BE2C (cell line): Measurements from ENCODE around the gene CCN6.

Experiments
- DNase-seq: peaks from one replicate; pipeline ENCODE4 v3.0.0-alpha.2; 2020
- H3K27me3 ChIP-seq: fragments of 250-450 bp; sonication (Bioruptor Pico); 2 replicates; pipeline ENCODE4 v1.5.1; 2020; ENCODE audit warnings: mild to moderate bottlenecking
- H3K36me3 ChIP-seq: fragments of 250-450 bp; sonication (Bioruptor Pico); 2 replicates; pipeline ENCODE4 v1.5.1; 2020; ENCODE audit warnings: mild to moderate bottlenecking
- H3K4me1 ChIP-seq: fragments of 250-450 bp; sonication (Bioruptor Pico); 2 replicates; pipeline ENCODE4 v1.5.1; 2020
- H3K4me3 ChIP-seq: 2 replicates; pipeline ENCODE4 v1.5.1; 2011; ENCODE audit warnings: low read depth, low read length
- H3K9me3 ChIP-seq: fragments of 250-450 bp; sonication (Bioruptor Pico); 2 replicates; pipeline ENCODE4 v1.5.1; 2020
- TF ChIP-seq, protein P1 (sequence below): IDR thresholded peaks from 2 replicates; pipeline ENCODE4 v1.5.1; 2012; ENCODE audit warnings: mild to moderate bottlenecking, low read depth, low read length

Gene CCN6

DNA sequence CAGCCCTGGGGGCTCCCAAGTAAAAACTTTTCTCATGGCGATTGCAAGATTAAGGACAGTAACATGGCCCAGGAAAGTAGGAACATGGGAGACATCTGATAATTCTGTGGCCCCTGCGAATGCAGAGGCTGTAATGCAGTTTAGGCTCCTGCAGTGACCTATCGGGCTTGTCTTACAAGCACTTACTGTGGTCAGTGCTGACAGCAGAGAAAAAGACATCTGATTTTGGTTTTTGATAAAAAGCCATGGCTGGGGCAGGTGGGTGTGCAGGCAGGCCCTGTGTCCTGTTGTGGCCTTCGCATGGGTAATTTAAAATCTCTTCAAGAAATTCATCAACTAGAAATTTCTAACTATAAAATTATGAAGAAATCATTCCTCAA lies 19.3 kb upstream of the CCN6 start:
- Histone ChIP-seq H3K4me3 (no peak overlapping the region), H3K36me3 (no peaks in the 10 kb centered on the region), H3K27me3 (no peaks in the 10 kb centered on the region), H3K4me1 (no peaks in the 10 kb centered on the region; the same call in 1 of the 2 replicates), H3K9me3 (no peaks in the 10 kb centered on the region)
- no peak for DNase-seq
- TF ChIP-seq, protein P1, sequence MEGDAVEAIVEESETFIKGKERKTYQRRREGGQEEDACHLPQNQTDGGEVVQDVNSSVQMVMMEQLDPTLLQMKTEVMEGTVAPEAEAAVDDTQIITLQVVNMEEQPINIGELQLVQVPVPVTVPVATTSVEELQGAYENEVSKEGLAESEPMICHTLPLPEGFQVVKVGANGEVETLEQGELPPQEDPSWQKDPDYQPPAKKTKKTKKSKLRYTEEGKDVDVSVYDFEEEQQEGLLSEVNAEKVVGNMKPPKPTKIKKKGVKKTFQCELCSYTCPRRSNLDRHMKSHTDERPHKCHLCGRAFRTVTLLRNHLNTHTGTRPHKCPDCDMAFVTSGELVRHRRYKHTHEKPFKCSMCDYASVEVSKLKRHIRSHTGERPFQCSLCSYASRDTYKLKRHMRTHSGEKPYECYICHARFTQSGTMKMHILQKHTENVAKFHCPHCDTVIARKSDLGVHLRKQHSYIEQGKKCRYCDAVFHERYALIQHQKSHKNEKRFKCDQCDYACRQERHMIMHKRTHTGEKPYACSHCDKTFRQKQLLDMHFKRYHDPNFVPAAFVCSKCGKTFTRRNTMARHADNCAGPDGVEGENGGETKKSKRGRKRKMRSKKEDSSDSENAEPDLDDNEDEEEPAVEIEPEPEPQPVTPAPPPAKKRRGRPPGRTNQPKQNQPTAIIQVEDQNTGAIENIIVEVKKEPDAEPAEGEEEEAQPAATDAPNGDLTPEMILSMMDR: no peak

DNA sequence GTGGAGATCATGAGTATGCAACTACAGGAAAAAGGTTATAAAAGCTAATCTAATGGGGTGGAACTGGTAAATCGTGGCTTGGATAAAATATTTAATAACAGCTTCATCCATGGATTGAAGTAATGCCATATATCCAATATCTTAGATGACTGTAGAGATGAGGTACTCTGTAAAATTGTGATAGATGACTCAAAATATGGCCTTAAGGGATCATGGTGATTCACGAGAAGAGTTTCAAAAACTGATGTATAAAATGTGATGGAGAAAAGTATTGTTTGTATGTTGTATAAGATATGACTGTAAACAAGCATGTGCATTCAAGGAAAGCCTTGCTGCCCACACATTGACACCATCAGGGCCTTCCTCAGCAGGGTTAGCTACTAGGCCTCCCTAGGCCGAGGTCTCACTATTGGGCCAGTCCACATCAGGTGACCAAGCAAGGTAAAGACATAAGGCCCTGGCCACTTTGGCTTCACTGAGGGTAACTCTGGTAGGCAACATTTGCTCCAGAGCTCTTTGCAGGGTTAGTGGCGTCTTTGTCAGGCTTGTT lies 17.7 kb upstream of the CCN6 start:
- Histone ChIP-seq H3K9me3 (no peaks in the 10 kb centered on the region), H3K36me3 (no peaks in the 10 kb centered on the region), H3K4me3 (no peak overlapping the region), H3K27me3 (no peaks in the 10 kb centered on the region), H3K4me1 (no peaks in the 10 kb centered on the region)
- TF ChIP-seq, protein P1: no peak
- DNase-seq: no peak

DNA sequence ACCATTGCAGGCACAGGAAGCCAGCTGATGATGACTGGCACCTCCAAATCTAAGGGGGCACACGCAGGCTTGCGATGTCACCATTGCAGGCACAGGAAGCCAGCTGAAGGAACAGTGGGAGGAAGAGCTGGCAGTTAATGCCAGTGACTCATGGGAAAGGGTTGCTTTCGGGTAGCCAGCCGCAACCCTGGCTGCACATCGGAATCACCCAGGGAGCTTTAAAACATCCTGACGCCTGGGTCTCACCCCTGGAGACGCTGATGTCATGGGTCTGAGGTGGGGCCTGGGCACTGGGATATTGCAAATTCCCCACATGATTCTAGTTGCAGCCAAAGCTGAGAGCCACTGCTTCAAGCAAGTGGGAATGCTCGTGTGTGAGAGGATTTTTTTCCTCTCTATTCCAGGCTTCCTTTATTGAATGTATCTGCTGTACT lies 16.1 kb upstream of the CCN6 start:
- no peak overlapping the region for H3K4me3 ChIP-seq
- no peaks in the 10 kb centered on the region; the same call in 1 of the 2 replicates for H3K4me1 ChIP-seq
- TF ChIP-seq, protein P1: no peak
- no peaks in the 10 kb centered on the region for H3K36me3 ChIP-seq
- no peaks in the 10 kb centered on the region for H3K27me3 ChIP-seq
- H3K9me3 ChIP-seq: no peaks in the 10 kb centered on the region
- no peak for DNase-seq

DNA sequence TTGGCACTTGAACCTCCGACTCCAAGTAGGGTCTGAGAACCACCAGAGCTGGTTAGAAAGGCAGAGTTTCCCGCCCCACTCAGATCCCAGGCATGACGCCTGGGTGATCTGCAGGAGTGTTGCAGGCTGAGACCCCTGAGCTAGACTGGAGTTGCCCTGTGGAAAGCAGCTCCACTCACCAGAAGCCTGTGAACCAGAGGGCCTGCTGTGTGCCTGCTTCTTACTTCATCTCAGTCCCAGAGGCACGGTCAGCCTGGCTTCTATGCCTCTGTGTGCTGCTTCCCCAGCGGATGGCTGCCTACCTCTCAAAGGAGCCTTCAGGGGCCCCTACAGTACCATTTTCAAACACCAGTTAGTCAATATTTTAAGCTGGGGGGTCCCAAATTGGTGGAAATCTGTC lies 15.6 kb upstream of the CCN6 start:
- TF ChIP-seq, protein P1: no peak
- no peaks in the 10 kb centered on the region for H3K9me3 ChIP-seq
- H3K36me3 ChIP-seq: no peaks in the 10 kb centered on the region
- H3K4me1 ChIP-seq: no peaks in the 10 kb centered on the region; the same call in 1 of the 2 replicates
- no peak for DNase-seq
- no peak overlapping the region for H3K4me3 ChIP-seq
- H3K27me3 ChIP-seq: no peaks in the 10 kb centered on the region

DNA sequence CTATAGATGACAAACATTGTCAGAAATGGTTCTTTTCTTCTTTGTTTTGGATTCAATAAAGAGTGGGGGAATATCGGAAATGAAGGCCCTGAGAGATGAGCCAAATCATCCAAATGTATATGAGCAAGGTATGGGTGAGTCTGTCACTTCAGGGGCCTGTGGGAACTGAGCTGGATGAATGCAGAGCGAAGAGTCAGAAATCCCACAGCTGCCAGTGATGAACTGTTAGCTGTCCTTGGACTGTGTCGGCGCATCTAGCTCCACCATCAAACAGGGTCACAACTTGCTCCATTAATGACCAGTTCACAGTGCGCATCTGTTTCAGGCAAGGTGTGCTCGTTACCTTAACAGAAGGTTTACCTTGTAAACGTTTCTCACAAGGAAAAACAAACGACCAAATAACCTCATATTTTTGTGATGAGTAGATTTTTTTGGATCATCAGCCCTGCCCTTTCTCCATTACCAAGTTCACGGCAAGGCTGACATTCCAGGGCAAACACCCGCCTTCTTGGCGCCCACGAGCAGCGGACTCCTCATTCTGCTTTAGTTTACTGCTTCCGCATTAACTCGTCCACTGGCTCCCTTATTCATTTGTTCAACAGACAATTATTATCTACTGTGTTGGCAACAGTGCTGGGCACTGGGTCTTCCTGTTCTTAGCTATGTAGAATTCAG lies 15.0 kb upstream of the CCN6 start:
- H3K9me3 ChIP-seq: no peaks in the 10 kb centered on the region
- H3K4me1 ChIP-seq: no peaks in the 10 kb centered on the region; the same call in 1 of the 2 replicates
- TF ChIP-seq, protein P1: no peak
- no peak for DNase-seq
- no peaks in the 10 kb centered on the region for H3K27me3 ChIP-seq
- no peak overlapping the region for H3K4me3 ChIP-seq
- no peaks in the 10 kb centered on the region for H3K36me3 ChIP-seq

DNA sequence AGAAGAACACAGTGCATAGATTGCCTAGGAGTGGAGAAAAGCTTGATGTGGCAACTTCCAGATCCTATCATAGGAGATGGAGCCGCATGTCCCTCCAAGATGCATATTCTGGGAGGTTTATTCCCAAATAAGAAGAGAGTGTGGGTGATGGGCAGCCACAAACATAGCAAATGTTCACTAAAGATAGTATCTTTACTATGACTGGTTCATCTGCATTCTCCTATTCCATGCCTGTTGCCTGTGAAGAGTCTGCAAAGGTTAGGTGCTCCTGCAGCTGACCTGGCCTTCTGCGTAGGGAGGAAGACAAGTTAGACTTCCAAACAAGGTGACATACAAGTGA lies 14.5 kb upstream of the CCN6 start:
- TF ChIP-seq, protein P1: no peak
- Histone ChIP-seq H3K27me3 (no peaks in the 10 kb centered on the region), H3K4me3 (no peak overlapping the region)

More for the DNA sequence above, 14.5 kb upstream of the CCN6 start:
- Histone ChIP-seq H3K9me3 (no peaks in the 10 kb centered on the region), H3K4me1 (no peaks in the 10 kb centered on the region; the same call in 1 of the 2 replicates), H3K36me3 (no peaks in the 10 kb centered on the region)
- DNase-seq: no peak
